Omental fat pad (tissue), 4 donors: Measurements from ENCODE around the gene ATG10. TPM values are rescaled to one million over a fixed set of nuclear protein-coding genes. Genes with fewer than 3 reads are reported as not detected.
A peak's percentile ranks its signal among the peaks of the same experiment; 100 is the strongest.

ENCODE experiments used
- ATAC-seq: fragments of 150-250 bp; one replicate; pipeline ENCODE4 v1.9.1; 2016; ENCODE audit warnings: mild to moderate bottlenecking, moderate library complexity; ENCODE audit not compliant: low FRiP score
- DNase-seq: peaks from one replicate; pipeline ENCODE4 v3.0.0-alpha.2; 2019; ENCODE audit warnings: low spot score
- CTCF ChIP-seq, 3 donors: fragments of 450-650 bp; IDR thresholded peaks; one replicate each; pipeline ENCODE4 v1.5.1; 2016 to 2017; ENCODE audit warnings: antibody characterized with exemption in 3 of 3, mild to moderate bottlenecking in 3 of 3, moderate library complexity in 2 of 3
- total RNA-seq, 4 donors: library from RNA; depleted of rRNA; stranded (reverse); fragments of >200 nt; gene quantifications; one replicate each; pipeline ENCODE4 v1.1.0, GENCODE V29; 2016

ATG10 gene
- total RNA-seq, 4 donors from 2014 or later: 2.4 to 18.4 (median 5.2) TPM

GRCh38 chr5:82167372-82167935, 195.6 kb downstream of the ATG10 start:
- TF ChIP-seq CTCF (IDR thresholded peaks at IDR 0.05): no peak
- no peak for DNase-seq
- no peak for ATAC-seq

- ATAC-seq (no peak), DNase-seq (no peak)
- no peak for TF ChIP-seq CTCF (IDR thresholded peaks at IDR 0.05)
Measured at GRCh38 chr5:82168294-82168693, 196.5 kb downstream of the ATG10 start.

- no peak for DNase-seq
- no peak for ATAC-seq
- no peak for TF ChIP-seq CTCF (IDR thresholded peaks at IDR 0.05)
Measured at GRCh38 chr5:82169892-82170291, 198.1 kb downstream of the ATG10 start.

GRCh38 chr5:82174128-82174918, 202.5 kb downstream of the ATG10 start:
- ATAC-seq: peak; percentile 68
- DNase-seq: peak; percentile 29
- peak in 1 of 3 donors; percentile 47 for TF ChIP-seq CTCF (IDR thresholded peaks at IDR 0.05)

- ATAC-seq: no peak
- no peak for TF ChIP-seq CTCF (IDR thresholded peaks at IDR 0.05)
- no peak for DNase-seq
Measured at GRCh38 chr5:82174919-82175219, 203.0 kb downstream of the ATG10 start.

- no peak for TF ChIP-seq CTCF (IDR thresholded peaks at IDR 0.05)
- no peak for DNase-seq
Measured at GRCh38 chr5:82176115-82176814, 204.4 kb downstream of the ATG10 start.

More at GRCh38 chr5:82176115-82176814, 204.4 kb downstream of the ATG10 start:
- no peak for ATAC-seq
